Activated CD4-positive, CD25-positive, alpha-beta regulatory T cell treated with anti-CD3 and anti-CD28 coated beads, Interleukin-2, amount 50 U/mL, for 16 hours (primary cell): ENCODE data around the gene GIMAP6.
"Not testable (repeated sequence)": the region's sequence is repeated elsewhere in the genome, so short reads cannot be mapped to it uniquely, and the experiment has no call there.

Source experiments
- DNase-seq: peaks from one replicate; pipeline ENCODE4 v3.0.0-alpha.2; 2020; ENCODE audit warnings: low read depth, low spot score

GIMAP6 gene

DNA sequence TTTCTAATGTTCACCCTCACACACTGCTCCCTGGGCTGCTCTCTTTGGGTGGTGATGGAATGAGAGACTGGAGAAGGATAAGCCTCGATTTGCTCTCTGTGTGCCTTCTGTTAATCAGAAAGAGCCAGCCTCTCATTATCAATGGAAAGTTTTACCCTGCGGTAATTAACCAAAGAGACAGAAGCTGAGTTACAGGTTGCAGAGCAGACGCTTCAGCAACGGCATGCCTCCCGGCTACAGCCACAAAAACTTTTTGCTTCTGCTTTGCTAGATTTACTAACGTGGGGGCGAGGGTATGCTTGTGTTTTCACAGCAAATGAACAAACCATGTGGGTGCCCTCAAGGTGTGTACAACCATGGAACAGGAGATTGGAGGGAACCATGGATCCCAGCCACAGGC lies 47.0 kb downstream of the GIMAP6 start:
- no peak for DNase-seq

DNA sequence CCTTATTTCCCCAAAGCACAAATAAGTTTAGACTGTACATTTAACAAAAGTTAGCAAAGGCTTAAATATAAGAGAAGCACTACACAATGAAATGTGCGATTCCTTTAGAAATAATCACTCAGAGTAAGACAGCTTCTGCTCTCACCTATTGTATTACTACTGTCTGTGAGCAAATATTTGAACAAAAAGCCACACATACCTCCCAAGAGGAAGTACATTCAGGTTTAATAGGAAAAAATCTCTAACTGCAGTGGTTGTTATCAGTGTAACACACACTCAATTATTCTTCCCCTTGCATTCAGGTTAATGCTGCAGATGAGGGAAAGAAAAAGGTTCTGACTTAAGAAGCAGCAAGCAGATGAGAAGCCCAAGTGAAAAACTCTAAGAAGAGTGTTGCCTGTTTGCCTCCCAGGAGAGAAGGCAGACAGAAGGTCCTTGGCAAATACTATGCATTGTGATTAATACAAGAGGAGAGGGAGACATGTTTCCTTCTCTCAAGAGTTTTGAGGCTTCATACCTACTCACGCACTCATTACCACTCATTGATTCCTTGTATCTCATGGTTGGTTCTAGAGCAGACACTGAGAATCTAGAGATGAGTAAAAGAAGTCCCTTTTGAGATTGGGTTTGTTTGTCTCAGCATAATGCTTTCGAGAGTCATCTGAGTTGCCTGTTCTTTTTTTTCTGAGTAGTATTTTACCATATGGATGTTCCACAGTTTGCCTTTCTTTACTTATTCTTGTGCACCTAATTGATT lies 51.4 kb downstream of the GIMAP6 start:
- no peak for DNase-seq

DNA sequence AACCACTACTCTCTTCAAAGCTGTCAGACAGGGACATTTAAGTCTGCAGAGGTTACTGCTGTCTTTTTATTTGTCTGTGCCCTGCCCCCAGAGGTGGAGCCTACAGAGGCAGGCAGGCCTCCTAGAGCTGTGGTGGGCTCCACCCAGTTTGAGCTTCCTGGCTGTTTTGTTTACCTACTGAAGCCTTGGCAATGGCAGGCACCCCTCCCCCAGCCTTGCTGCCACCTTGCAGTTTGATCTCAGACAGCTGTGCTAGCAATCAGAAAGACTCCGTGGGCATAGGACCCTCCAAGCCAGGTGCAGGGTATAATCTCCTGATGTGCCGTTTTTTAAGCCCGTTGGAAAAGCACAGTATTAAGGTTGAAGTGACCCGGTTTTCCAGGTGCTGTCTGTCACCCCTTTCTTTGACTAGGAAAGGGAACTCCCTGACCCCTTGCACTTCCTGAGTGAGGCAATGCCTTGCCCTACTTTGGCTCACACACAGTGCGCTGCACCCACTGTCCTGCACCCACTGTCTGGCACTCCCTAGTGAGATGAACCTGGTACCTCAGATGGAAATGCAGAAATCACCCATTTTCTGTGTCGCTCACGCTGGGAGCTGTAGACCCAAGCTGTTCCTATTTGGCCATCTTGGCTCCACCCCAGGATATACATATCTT lies 52.1 kb downstream of the GIMAP6 start:
- DNase-seq: not testable (repeated sequence)
